T1000 (cell line): ENCODE measurements around the gene ZNF786.
"Not testable (repeated sequence)": the region's sequence is repeated elsewhere in the genome, so short reads cannot be mapped to it uniquely, and the experiment has no call there.

Experiments used
- DNase-seq: peaks from one replicate; lab custom pipeline; 2025; ENCODE audit warnings: mixed read lengths; lab: John Stamatoyannopoulos, UW

The ZNF786 gene

DNA sequence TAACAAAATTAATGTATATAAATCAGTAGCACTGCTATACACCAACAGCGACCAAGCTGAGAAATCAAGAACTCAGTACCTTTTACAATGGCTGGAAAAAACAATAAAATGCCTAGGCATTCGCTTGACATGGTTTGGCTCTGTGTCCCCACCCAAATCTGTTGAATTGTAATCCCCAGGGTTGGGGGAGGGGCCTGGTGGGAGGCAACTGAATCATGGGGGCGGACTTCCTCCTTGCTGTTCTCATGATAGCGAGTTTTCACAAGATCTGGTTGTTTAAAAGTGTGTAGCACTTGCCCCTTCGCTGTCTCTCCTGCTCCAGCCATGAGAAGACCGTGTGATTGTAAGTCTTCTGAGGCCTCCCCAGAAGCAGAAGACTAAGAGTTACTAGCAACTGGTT, 8.6 kb downstream of the ZNF786 start:
- DNase-seq, result no peak

DNA sequence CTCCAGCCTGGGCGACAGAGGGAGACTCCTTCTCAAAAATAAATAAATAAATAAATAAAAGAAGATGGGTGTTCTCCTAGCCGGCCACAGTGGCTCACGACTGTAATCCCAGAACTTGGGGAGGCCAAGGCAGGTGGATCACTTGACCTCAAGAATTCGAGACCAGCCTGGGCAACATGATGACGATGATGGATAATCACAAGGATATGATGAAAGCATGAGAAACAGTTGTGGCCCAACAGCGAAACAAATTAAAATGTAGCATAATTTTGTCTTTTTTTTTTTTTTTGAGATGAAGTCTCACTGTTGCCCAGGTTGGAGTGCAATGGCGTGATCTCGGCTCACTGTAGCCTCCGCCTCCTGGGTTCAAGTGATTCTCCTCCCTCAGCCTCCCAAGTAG, 12.9 kb downstream of the ZNF786 start:
- no peak for DNase-seq

DNA sequence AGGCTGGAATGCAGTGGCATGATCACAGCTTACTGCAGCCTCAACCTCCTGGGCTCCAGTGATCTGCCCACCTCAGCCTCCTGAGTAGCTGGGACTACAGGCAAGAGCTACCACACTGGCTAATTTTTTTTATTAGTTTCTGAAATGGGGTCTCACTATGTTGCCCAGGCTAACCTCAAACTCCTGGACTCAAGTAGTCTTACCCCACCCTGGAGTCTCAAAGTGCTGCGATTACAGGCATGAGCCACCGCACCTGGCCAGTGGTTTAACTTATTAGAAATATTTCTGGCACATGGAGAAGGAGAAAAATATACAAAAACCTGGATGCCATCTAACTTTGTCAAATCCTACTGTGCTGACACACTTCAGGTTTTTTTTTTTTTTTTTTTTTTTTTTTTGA, 15.2 kb downstream of the ZNF786 start:
- no peak for DNase-seq

DNA sequence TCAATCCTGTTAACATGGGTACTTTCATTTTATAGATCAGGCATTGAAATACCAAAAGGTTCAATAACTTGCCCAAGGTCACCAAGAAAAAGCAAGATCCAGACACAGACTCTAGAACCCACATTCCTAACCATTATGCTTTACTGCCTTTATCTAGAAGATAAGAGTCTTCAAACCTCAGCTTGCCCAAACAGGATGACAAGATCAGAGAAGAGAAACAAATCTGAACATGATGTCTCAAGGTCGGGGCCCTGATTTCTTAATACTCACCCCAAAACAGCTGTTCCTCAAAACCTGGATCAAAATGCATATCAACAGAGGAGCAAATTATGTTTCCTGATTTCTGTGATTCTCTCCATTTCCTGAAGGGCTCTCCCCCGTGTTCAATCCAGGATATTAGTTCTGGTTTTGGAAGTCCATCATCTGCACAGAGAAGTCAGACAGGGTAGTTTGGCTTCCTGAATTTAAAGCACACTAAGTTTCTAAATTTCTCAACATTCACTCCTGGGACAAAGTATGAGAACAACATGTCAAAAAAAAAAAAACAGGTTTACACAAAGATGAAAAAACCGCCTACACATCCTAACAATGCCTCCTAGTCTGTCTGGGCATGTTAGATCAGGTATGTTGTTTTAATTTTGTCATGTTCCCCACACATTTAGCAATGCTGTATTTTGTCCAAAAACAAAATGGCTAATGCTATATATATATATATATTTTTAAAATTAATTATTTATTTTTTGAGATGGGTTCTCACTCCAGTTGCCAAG, 16.2 kb downstream of the ZNF786 start:
- no peak for DNase-seq

DNA sequence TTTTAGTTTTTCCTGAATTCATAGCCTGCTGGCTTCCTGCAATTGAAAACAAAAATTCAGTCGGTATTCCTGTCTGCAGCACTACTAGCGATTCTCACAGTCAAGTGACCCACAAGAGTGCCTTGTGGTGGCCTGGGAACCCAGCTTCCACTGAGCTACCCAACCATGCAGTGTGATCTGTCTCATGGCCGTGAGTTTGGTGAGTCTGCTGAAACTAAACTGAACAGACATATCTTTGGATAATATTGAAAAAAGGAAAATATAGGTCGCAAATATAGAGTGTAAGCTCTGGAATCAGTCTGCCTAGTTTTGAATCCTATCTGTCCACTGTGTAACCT, 18.1 kb downstream of the ZNF786 start:
- DNase-seq, result no peak

DNA sequence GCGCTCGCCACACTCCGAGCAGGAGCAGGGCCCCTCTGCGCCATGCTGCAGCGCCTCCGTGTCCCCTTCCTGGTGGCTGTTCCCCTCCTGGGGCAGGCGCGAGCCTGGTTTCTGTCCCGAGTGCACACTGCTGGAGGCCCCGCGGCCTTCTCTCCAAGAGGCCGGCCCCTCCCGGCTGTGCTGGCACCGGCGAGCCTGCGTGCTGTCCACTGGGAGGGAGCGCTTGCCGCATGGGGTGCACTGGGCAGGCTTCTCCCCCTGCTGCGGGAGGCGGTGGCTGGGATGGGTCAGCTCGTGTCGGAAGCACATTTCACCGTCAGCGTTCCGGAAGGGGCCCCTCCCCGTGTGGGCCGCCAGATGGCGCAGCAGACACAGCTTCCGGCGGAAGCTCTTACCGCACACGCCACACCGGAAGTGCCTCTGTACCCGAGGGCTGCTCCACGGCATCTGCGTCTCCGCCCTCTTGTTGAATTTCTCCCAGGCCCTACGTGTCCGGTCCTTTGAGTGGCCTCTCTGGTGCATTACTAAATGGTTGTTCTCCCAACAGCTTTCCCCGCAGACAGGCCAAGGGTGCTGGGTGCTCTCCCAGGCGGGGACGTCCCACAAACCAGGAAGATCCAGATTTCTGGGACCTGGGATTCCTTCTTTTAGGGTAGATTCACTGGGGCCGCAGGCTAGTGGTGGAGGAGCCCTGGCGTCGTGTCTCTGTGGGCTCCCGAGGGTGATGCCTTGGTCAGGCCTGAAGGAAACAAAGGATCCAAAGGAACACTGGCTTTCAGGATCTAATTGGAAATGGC, 18.7 kb downstream of the ZNF786 start:
- no peak for DNase-seq

DNA sequence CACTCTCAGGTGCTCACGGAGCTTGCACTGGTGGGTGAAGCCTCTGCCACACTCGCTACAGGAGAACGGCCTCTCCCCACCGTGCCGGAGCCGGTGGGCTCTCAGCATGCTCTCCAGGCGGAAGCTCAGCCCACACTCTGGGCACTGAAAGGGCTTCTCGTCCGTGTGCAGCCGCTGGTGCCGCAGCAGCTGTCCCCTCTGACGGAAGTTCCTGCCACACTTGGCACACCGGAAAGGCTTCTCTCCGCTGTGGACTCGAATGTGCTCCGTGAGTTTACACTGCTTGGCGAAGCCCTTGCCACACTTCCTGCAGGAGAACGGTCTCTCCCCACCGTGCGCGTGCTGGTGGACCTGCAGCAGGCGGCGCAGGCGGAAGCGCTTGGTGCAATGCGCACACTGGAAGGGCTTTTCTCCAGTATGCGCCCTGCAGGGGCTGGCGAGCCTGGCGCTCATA, 19.3 kb downstream of the ZNF786 start:
- DNase-seq, result no peak

DNA sequence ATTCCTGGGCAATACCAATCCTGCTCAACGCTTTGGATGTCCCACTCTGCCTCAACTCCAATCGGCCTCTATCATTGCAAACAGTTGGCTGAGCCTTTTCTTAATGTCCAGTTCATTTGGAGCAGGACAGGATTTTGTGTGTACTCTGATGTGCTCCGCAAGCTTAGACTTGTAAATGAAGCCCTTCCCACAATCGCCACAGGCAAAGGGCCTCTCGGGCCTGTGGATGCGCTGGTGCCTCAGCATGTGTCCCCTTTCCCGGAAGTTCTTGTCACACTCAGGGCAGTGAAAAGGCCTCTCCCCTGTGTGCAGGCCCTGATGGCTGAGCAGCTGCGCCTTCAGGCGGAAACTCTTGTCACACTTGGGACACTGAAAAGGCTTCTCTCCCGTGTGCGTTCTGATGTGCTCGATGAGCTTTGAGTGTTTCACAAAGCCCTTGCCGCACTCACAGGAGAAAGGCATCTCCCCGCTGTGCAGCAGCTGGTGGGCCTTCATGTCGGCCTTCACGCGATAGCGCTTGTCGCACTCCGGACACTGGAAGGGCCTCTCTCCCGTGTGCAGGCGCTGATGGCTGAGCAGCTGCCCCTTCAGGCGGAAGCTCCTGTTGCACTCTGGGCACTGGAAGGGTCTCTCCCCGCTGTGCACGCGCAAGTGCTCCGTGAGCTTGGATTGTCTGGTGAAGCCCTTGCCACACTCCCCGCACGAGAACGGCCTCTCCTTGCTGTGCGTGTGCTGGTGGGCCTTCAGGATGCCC, 20.0 kb downstream of the ZNF786 start:
- DNase-seq, result no peak

DNA sequence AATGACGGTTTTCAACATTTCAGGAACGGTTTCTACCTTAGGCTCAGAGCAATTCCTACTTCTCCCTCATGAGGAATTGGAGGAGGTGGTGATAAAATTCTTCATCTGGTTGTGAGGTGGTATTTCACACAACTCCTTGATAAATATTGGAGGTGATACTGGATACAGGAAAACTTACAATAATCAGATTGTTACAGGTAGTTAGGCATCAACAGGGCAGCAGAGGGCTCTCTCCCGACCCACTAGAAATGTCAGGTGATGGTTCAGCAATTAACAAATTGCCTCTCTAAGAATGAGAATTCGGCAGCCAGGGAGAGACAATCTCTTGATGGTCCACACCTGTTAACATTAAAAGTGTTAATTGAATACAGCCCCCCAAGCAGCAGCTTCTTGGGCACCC, 22.6 kb downstream of the ZNF786 start:
- no peak for DNase-seq

DNA sequence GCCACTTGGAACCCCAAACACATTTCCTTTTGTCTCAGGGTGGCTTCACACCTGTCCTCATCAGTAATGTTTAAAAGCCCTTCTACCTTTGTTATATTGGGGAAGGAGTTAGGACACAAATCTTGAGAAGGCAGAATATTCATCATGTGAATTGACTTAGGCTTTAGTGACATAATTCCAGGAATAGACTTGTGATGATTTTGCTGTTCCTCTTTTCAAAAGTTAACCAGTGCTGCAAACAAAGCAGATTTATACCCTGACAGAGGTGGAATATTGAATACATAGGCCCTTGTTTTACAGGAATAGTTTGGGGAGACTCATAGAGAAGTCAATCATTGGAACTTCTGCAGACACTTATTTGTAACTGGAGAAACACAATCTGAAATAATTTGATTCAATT, 27.0 kb downstream of the ZNF786 start:
- DNase-seq, result no peak

DNA sequence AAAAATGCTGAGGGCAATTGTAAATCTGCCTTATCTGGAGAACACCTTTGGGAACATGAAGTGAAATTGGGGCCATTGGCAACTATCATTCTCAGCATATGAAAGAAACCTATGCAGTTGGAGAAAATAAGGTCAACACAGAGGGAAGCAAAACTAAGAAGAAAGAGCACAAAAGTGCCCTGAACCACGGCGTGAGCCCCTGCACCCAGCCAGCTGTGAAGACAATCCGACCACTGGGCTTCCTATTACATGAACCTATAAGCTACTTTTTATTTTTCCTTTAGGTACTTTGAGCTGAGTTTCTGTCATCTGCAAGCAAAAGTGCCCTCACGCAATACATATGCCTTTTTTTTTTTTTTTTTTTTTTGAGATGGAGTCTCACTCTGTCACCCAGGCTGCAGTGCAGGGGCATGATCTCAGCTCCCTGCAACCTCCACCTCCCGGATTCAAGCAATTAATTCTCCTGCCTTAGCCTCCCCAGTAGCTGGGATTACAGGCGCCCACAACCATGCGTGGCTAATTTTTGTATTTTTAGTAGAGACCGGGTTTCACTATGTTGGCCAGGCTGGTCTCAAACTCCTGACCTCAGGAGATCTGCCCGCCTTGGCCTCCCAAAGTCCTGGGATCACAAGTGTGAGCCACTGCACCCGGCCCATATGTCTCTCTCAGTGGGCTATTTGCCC, 28.2 kb downstream of the ZNF786 start:
- not testable (repeated sequence) for DNase-seq

DNA sequence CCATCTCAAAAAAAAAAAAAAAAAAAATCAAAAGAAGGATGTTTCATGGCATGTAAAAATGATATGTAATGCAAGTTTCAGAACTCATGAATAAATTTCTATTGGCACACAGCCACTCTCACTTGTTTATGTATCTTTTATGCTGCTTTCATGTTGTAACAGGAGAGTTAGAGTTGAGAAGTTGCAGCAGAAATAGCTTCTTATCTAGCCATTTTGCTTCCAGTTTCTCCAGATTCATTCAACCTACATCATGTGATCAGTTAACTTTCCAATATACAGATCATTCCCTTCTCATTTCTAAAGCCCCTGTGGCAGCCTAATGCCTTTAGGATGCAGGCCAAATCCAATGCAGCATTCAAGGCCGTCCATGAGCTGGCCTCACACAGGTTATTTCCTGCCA, 30.4 kb downstream of the ZNF786 start:
- no peak for DNase-seq

DNA sequence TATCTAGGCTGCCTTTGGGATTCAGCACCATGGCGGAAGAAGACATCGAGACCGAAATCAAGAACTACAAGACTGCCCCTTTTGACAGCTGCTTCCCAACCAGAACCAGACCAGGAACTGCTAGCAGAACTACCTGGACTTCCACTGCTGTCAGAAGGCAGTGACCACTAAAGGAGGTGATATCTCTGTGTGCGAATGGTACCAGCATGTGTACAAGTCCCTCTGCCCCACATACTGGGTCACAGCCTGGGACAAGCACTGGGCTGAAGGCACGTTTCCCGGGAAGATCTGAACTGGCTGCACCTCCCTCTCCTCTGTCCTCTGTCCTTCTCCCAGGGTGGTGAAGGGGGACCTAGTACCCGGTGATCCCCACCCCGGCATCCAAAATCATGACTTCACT, 36.6 kb downstream of the ZNF786 start:
- DNase-seq, result no peak

DNA sequence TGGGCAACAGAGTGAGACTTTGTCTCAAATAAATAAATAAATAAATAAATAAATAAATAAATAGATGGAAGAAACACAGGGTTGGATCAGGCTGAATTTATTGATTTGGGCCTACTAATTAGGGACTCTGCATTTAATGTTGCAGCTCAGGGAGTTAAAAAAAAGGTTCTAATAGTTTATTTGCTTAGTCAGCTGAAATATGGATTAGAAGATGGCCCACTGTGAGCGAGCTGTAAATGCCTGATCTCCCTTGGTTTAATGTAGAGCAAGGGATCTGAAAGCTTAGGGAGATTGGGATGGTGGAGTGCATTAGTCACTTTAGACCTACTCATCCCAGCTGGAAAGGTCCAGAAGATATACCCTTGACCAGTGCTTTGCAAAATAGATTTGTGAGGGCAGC, 37.1 kb downstream of the ZNF786 start:
- DNase-seq, result no peak

DNA sequence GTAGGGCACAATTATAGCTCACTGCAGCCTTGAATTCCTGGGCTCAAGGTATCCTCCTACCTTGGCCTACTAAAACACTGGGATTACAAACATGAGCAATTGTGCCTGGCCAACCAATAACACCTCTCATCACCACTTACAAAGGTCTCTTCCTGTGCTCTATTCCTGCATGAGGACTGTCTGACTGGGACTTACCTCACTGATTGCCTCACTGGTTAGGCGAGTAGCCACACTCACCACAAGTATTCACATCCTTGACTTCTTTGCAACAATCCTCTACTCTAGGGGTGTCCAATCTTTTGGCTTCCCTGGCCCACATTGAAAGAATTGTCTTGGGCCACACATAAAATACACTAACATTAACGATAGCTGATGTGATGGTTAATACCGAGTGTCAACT, 39.6 kb downstream of the ZNF786 start:
- no peak for DNase-seq

DNA sequence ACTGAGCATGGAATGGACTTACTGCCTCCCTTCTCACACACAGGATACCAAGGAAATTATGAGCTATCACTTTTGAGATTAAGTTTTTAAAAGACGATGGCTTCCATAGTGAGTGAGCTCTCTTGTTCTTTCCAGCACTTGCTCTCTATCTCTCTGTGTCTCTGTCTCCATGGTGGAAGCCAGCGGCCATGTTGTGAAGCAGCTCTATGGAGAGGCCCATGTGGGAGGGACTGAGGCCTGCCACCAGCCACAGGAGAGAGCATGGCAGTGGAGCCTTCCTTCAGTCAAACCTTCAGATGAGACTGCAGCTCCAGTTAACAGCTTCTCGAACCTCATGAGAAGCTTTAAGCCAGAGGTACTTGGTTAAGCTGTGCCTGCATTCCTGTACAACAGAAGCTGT, 41.7 kb downstream of the ZNF786 start:
- DNase-seq, result no peak

DNA sequence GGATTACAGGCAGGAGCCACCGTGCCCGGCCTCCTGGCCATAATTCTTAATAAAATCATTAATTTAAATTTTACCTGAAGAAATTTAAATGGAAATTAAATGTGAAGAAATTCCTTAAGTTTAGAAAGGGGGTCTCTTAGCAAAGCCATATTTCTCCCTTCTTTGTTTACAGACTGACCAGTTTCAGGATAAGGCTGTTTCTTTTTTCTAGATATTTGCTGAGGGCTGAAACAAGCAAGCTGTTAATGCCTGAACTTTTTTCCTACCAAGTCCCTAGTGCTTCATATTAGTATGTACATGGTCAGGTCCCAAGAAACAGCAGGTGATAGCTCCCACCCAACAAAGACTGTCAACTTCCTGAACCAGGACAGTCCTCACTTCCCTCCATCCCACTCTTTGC, 44.1 kb downstream of the ZNF786 start:
- no peak for DNase-seq

DNA sequence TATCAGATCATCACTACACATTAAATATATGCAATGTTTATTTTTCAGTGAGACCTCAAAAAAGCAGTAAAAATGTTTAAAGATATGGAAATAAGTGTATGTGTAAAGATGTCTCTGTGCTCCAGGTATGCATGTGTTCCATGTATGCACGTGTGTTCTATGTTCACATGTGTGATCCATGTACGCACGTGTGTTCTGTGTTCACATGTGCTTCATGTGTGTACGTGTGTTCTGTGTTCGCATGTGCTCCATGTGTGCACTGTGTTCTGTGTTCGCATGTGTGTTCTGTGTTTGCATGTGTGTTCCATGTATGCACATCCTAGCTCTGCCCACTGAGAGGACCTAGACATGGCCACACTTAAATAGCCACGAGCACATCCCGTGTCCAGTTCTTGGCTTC, 46.6 kb downstream of the ZNF786 start:
- no peak for DNase-seq

DNA sequence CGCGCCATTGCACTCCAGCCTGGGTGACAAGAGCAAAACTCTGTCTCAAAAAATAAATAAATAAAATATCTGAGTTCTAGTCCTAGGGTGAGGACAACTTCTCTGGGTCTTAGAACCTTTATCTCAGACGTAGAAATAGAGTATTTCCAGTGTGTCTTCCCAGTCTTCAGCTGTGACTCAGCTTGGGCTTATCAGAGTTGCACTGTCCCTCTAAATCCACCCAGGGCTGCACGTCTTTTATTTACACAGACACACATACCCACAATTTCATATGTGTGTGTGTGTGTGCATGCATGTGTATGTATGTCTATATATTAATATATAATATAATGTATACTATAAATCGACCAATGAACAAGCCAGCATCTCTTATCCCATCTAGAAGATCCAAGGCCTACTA, 49.2 kb downstream of the ZNF786 start:
- DNase-seq, result no peak

DNA sequence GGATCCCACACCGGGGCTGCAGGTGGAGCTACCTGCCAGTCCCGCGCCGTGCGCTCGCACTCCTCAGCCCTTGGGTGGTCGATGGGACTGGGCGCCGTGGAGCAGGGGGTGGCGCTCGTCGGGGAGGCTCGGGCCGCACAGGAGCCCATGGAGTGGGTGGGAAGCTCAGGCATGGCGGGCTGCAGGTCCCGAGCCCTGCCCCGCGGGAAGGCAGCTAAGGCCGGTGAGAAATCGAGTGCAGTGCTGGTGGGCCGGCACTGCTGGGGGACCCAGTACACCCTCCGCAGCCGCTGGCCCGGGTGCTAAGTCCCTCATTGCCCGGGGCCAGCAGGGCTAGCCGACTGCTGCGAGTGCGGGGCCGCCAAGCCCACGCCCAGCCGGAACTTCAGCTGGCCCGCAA, 51.9 kb downstream of the ZNF786 start:
- DNase-seq, result not testable (repeated sequence)

DNA sequence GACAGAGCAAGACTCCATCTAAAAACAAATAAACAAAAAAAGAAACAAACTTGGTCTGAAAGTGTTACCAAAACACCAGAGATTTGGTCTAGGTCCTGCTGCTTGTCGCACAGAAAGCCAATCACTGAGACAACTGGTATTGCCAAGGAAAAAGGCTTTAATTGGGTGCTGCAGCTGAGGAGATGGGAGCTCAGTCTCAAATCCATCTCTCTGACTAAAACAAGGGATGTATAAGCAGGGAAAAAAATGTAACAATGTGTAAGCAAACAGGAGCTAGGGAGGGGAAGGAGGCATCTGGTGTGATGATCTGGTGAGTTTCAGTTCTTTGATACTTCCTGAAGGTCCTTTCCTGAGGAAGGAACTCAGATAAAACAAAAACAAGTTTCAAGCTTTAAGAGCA, 53.8 kb downstream of the ZNF786 start:
- no peak for DNase-seq

DNA sequence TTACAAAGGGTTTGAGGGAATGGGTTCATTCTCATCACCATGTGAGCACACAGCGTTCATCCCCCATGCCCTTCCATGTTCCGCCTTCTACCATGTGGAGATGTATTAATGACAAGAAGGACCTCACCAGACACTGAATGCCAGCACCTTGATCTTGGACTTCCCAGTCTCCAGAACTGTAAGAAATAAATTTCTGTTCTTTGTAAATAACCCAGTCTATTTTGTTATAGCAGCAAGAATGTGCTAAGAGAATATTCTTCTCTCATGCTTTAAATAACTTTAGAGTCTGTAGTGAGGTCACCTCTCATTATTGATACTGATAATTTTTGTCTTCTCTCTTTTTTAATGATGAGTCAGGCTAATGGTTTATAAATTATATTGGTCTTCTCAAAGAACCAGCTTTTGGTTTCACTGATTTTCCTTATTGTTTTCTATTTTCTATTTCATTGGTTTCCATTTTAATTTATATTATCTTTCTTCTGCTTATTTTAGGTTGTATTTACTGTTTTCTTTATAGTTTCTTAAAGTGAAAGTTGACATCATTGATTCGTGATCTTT, 59.1 kb downstream of the ZNF786 start:
- DNase-seq, result no peak
